ENCODE measurements around the gene PABPN1L.

GRCh38 chr16:88864099-88864498, 2.4 kb downstream of the PABPN1L start:
- no peak for TF ChIP-seq CTCF (IDR thresholded peaks at IDR 0.05; ENCODE audit: insufficient read depth, low read depth, low read length)
- no peak for TF ChIP-seq EZH2 (IDR thresholded peaks at IDR 0.05; ENCODE audit: insufficient read depth, low read length)

All from astrocyte (in vitro differentiated cells and primary cell).